ENCODE results near the gene HLA-DPB1.

- no peak for TF ChIP-seq EP300 (conservative IDR thresholded peaks at IDR 0.05; ENCODE audit: poor library complexity, severe bottlenecking)
- TF ChIP-seq MXI1 (conservative IDR thresholded peaks at IDR 0.05; ENCODE audit: poor library complexity, severe bottlenecking) = no peak
- TF ChIP-seq, protein P1, sequence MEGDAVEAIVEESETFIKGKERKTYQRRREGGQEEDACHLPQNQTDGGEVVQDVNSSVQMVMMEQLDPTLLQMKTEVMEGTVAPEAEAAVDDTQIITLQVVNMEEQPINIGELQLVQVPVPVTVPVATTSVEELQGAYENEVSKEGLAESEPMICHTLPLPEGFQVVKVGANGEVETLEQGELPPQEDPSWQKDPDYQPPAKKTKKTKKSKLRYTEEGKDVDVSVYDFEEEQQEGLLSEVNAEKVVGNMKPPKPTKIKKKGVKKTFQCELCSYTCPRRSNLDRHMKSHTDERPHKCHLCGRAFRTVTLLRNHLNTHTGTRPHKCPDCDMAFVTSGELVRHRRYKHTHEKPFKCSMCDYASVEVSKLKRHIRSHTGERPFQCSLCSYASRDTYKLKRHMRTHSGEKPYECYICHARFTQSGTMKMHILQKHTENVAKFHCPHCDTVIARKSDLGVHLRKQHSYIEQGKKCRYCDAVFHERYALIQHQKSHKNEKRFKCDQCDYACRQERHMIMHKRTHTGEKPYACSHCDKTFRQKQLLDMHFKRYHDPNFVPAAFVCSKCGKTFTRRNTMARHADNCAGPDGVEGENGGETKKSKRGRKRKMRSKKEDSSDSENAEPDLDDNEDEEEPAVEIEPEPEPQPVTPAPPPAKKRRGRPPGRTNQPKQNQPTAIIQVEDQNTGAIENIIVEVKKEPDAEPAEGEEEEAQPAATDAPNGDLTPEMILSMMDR (IDR thresholded peaks at IDR 0.05; ENCODE audit: poor library complexity, severe bottlenecking) = no peak
- TF ChIP-seq REST (IDR thresholded peaks at IDR 0.05; ENCODE audit: borderline replicate concordance) = no peak
- TF ChIP-seq TAF1 (IDR thresholded peaks at IDR 0.05; ENCODE audit: low read depth) = no peak
- TF ChIP-seq POLR2AphosphoS5 (IDR thresholded peaks at IDR 0.05) = no peak
These were observed 4.9 kb upstream of the HLA-DPB1 start for GRCh38 chr6:33070909-33071308.

Data from neural cell (in vitro differentiated cells).